ENCODE measurements around the gene PAX7.

DNA sequence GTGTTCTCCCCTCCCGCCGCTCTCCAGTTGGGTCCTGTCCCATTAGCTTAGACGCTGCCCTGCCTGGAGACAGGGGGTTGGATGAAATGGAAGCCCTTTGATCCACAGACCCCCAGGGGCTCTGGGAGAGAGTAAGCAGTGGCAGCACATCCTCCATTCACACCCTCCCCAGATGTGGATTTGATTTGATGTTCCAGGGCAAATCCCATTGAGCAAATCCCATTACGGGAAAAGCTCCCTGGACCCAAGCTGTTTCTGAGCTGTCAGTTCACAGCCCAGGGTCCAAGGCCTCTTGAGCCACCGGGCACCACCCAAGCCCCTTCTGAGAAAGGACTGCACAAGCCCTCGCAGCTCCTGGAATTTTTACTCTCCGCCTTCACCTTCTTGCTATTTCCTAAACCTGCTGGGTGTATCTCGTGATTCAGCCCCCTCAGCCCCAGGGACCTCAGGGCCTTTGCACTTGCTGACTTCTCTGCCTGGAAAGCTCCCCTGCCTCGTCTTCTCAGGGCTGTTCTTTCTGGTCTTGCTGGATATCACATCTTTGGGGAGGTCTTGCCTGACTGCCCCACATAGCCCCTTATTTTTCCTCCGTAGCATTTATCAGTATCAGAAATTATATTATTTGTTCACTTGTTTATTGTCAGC, 101.1 kb downstream of the PAX7 start:
- TF ChIP-seq, protein P1, sequence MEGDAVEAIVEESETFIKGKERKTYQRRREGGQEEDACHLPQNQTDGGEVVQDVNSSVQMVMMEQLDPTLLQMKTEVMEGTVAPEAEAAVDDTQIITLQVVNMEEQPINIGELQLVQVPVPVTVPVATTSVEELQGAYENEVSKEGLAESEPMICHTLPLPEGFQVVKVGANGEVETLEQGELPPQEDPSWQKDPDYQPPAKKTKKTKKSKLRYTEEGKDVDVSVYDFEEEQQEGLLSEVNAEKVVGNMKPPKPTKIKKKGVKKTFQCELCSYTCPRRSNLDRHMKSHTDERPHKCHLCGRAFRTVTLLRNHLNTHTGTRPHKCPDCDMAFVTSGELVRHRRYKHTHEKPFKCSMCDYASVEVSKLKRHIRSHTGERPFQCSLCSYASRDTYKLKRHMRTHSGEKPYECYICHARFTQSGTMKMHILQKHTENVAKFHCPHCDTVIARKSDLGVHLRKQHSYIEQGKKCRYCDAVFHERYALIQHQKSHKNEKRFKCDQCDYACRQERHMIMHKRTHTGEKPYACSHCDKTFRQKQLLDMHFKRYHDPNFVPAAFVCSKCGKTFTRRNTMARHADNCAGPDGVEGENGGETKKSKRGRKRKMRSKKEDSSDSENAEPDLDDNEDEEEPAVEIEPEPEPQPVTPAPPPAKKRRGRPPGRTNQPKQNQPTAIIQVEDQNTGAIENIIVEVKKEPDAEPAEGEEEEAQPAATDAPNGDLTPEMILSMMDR (conservative IDR thresholded peaks at IDR 0.05), result no peak
- no peak for TF ChIP-seq ZFX (IDR thresholded peaks at IDR 0.05)

Data from C4-2B (cell line).